HCT116 (cell line): ENCODE results near the gene CREBRF. TPM values are rescaled to one million over a fixed set of nuclear protein-coding genes. Genes with fewer than 3 reads are reported as not detected.

Experiments
- ATAC-seq: fragments of 200-7000 bp; cut with Tn5 transposase; 2 replicates; pipeline ENCODE4 v1.9.1; 2020; ENCODE audit warnings: mild to moderate bottlenecking, moderate library complexity
- BruUV-seq: library from RNA; stranded (reverse); fragments of 400-500 nt; replicated peaks from 2 replicates; lab custom pipeline; 2021; lab: Mats Ljungman, UMichigan
- CTCF ChIA-PET: fragments of 300-600 bp; sonication (Branson Sonifier 250); formaldehyde crosslinking; loops from one replicate; lab custom pipeline; 2021; ENCODE audit warnings: antibody characterized with exemption; lab: Charles Lee
- POLR2A ChIA-PET: fragments of 300-600, 350-600 bp; sonication (Branson Sonifier 250); formaldehyde crosslinking; loops from one replicate; lab custom pipeline; 2021; ENCODE audit warnings: antibody characterized with exemption; lab: Charles Lee
- RAD21 ChIA-PET, 2 experiments: fragments of 300-600 bp; sonication (Branson Sonifier 250); formaldehyde crosslinking; loops; one replicate each; lab custom pipeline; 2023; ENCODE audit warnings: low total read pairs in 2 of 2; ENCODE audit not compliant: uncharacterized antibody in 2 of 2, unreplicated experiment in 2 of 2, low non-redundant PET in 1 of 2; lab: Charles Lee
- DNase-seq: peaks from one replicate; pipeline ENCODE4 v3.0.0-alpha.2; 2010; ENCODE audit warnings: low read depth, low spot score
- H2AFZ ChIP-seq: fragments of 200-600 bp; shearing (Covaris generic), sonication (generic); 2 replicates; pipeline ENCODE4 v1.6.1; 2017; ENCODE audit warnings: low read depth, mixed run types, mixed read lengths, antibody characterized with exemption, low read length; ENCODE audit not compliant: poor library complexity, severe bottlenecking
- H3K27ac ChIP-seq: 2 replicates; pipeline ENCODE4 v1.5.1; 2012; ENCODE audit warnings: low read depth, low read length
- H3K27me3 ChIP-seq: fragments of 200-600 bp; sonication (generic); 2 replicates; pipeline ENCODE4 v1.6.1; 2016; ENCODE audit warnings: mixed run types, low read length, mixed read lengths; ENCODE audit not compliant: insufficient read depth
- H3K36me3 ChIP-seq, 2 experiments: fragments of 200-500 bp in 1 of 2; fragments of 200-600 bp in 1 of 2; sonication (Bioruptor generic) in 1 of 2; sonication (generic) in 1 of 2; 2 replicates each; pipeline versions ENCODE4 v1.5.1 to v1.6.1; 2014 to 2016; ENCODE audit warnings: low read length in 2 of 2, inconsistent platforms in 1 of 2, mixed read lengths in 1 of 2, mixed run types in 1 of 2; ENCODE audit not compliant: insufficient read depth in 2 of 2, control insufficient read depth in 1 of 2
- H3K4me1 ChIP-seq, 2 experiments: fragments of 200-600 bp in 1 of 2; sonication (generic) in 1 of 2; 2 replicates each; pipeline versions ENCODE4 v1.5.1 to v1.6.1; 2012 to 2017; ENCODE audit warnings: low read length in 2 of 2, inconsistent platforms in 1 of 2, mild to moderate bottlenecking in 1 of 2, mixed read lengths in 1 of 2, mixed run types in 1 of 2, moderate library complexity in 1 of 2; ENCODE audit not compliant: insufficient read depth in 2 of 2, control insufficient read depth in 1 of 2
- H3K4me2 ChIP-seq: fragments of 200-600 bp; sonication (generic); 2 replicates; pipeline ENCODE4 v1.6.1; 2017; ENCODE audit warnings: mixed run types, low read length, mixed read lengths
- H3K4me3 ChIP-seq, 2 experiments: fragments of 200-600 bp in 1 of 2; sonication (generic) in 1 of 2; replicated peaks in 1 of 2; 2 replicates each; pipeline ENCODE4 v1.5.1; 2011 to 2016; ENCODE audit warnings: low read length in 2 of 2, control low read depth in 1 of 2, low read depth in 1 of 2, mild to moderate bottlenecking in 1 of 2, mixed read lengths in 1 of 2, mixed run types in 1 of 2
- H3K79me2 ChIP-seq: fragments of 200-600 bp; sonication (generic); 2 replicates; pipeline ENCODE4 v1.6.1; 2017; ENCODE audit warnings: mild to moderate bottlenecking, mixed run types, low read length, moderate library complexity, mixed read lengths; ENCODE audit not compliant: insufficient read depth
- H3K9ac ChIP-seq: fragments of 200-600 bp; sonication (generic); 2 replicates; pipeline ENCODE4 v1.6.1; 2016; ENCODE audit warnings: low read length, mixed read lengths
- H3K9me2 ChIP-seq: fragments of 200-600 bp; sonication (generic), shearing (Covaris generic); 2 replicates; pipeline ENCODE4 v1.6.1; 2017; ENCODE audit warnings: mixed run types, mild to moderate bottlenecking, moderate library complexity; ENCODE audit not compliant: insufficient read depth
- H3K9me3 ChIP-seq, 2 experiments: fragments of 200-500 bp in 1 of 2; fragments of 200-600 bp in 1 of 2; sonication (Bioruptor generic) in 1 of 2; sonication (generic) in 1 of 2; 2 replicates each; pipeline ENCODE4 v1.6.1; 2014 to 2017; ENCODE audit warnings: low read length in 2 of 2, mixed read lengths in 2 of 2, inconsistent platforms in 1 of 2, low read depth in 1 of 2, mild to moderate bottlenecking in 1 of 2, mixed run types in 1 of 2, moderate library complexity in 1 of 2; ENCODE audit not compliant: control insufficient read depth in 1 of 2, insufficient read depth in 1 of 2
- H4K20me1 ChIP-seq: fragments of 200-600 bp; sonication (generic), shearing (Covaris generic); 2 replicates; pipeline ENCODE4 v1.6.1; 2017; ENCODE audit warnings: mixed run types, mild to moderate bottlenecking, moderate library complexity; ENCODE audit not compliant: insufficient read depth
- CBX3 ChIP-seq: IDR thresholded peaks from 2 replicates; pipeline ENCODE4 v1.6.1; 2012; ENCODE audit warnings: low read depth
- CEBPB ChIP-seq: IDR thresholded peaks from 2 replicates; pipeline ENCODE4 v1.6.1; 2012; ENCODE audit warnings: low read depth
- EGR1 ChIP-seq: IDR thresholded peaks from 2 replicates; pipeline ENCODE4 v1.6.1; 2012; ENCODE audit warnings: low read depth
- ELF1 ChIP-seq: IDR thresholded peaks from 2 replicates; pipeline ENCODE4 v1.6.1; 2012; ENCODE audit warnings: low read depth, borderline replicate concordance
- EZH2 ChIP-seq: fragments of 200-600 bp; sonication (generic); IDR thresholded peaks from 2 replicates; pipeline ENCODE4 v1.6.1; 2017; ENCODE audit warnings: antibody characterized with exemption, mixed run types
- FOSL1 ChIP-seq: IDR thresholded peaks from 2 replicates; pipeline ENCODE4 v1.6.1; 2012; ENCODE audit warnings: low read depth
- JUND ChIP-seq: IDR thresholded peaks from 2 replicates; pipeline ENCODE4 v1.6.1; 2012
- POLR2AphosphoS5 ChIP-seq: IDR thresholded peaks from 2 replicates; pipeline ENCODE4 v1.6.1; 2011; ENCODE audit warnings: mild to moderate bottlenecking, low read depth, low read length, moderate library complexity
- TCF7L2 ChIP-seq: IDR thresholded peaks from 2 replicates; pipeline ENCODE4 v1.7.0; 2011; ENCODE audit warnings: borderline replicate concordance, inconsistent platforms; ENCODE audit not compliant: insufficient read depth, insufficient read length; ENCODE audit errors: extremely low read depth
- YY1 ChIP-seq: IDR thresholded peaks from 2 replicates; pipeline ENCODE4 v1.6.1; 2011; ENCODE audit warnings: low read length, low read depth, moderate library complexity, mild to moderate bottlenecking; ENCODE audit not compliant: insufficient replicate concordance; ENCODE audit errors: extremely low read depth
- ZFX ChIP-seq: fragments of 450-650 bp; IDR thresholded peaks from 2 replicates; pipeline ENCODE4 v1.6.1; 2017
- ZNF274 ChIP-seq: fragments of 200-500 bp; sonication (Bioruptor generic); IDR thresholded peaks from 2 replicates; pipeline ENCODE4 v1.6.1; 2014; ENCODE audit warnings: mild to moderate bottlenecking, low read depth, low read length, inconsistent platforms
- intact Hi-C: fragments of 100-400 bp; cut with micrococcal nuclease; formaldehyde crosslinking; loops from 2 replicates; pipeline ENCODE4 v1.10.0; 2022
- total RNA-seq: library from RNA; stranded (reverse); gene quantifications from one replicate; pipeline ENCODE4 v1.2.1, GENCODE V29; 2021; ENCODE audit not compliant: unreplicated experiment
- TF ChIP-seq, protein P1 (sequence below): IDR thresholded peaks from 2 replicates; pipeline ENCODE4 v1.6.1; 2012
- TF ChIP-seq, protein P2 (sequence below): IDR thresholded peaks from 2 replicates; pipeline ENCODE4 v1.6.1; 2012; ENCODE audit warnings: low read depth
- TF ChIP-seq, protein P3 (sequence below): IDR thresholded peaks from 2 replicates; pipeline ENCODE4 v1.6.1; 2012
- TF ChIP-seq, protein P4 (sequence below), 3 experiments: fragments of 200-600 bp in 1 of 3; sonication (generic) in 1 of 3; IDR thresholded peaks in 2 of 3; conservative IDR thresholded peaks in 1 of 3; 2 replicates each; pipeline ENCODE4 v1.5.1; 2012 to 2017; ENCODE audit warnings: low read depth in 2 of 3, low read length in 2 of 3, antibody characterized with exemption in 1 of 3, borderline replicate concordance in 1 of 3, control low read depth in 1 of 3, mild to moderate bottlenecking in 1 of 3, mixed read lengths in 1 of 3, mixed run types in 1 of 3, moderate library complexity in 1 of 3; ENCODE audit not compliant: insufficient read depth in 1 of 3
- TF ChIP-seq, protein P5 (sequence below): IDR thresholded peaks from 2 replicates; pipeline ENCODE4 v1.6.1; 2011; ENCODE audit warnings: mild to moderate bottlenecking, low read length, moderate library complexity; ENCODE audit not compliant: insufficient replicate concordance; ENCODE audit errors: extremely low read depth

CREBRF gene
- total RNA-seq, 1 experiment from 2014 or later: 7.7 TPM

DNA sequence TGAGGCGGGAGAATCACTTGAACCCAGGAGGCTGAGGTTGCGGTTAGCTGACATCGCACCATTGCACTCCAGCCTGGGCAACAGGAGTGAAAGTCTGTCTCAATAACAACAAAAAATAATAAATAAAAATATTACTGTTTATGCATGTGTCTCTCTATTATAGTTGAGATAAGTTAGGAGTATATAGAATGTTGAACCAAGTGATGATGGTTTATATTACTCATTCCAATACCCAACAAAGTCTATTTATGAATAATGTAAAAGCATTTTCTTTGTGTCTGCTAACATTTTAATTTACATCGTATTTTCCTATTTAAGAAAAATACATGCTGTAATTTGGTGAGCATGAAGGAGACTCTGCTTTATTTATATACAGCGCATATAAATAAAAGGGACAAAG lies 35.8 kb downstream of the CREBRF start:
- Histone ChIP-seq H3K9ac (no peak overlapping the region), H3K79me2 (no peaks in the 10 kb centered on the region), H2AFZ (no peak overlapping the region), H3K4me1 (peaks cover 10 to 21% of the 10 kb centered on the region in 2 experiments; a peak in 3 of 4 replicates), H3K36me3 (no peaks in the 10 kb centered on the region), H3K9me2 (no peaks in the 10 kb centered on the region), H3K4me2 (no peak overlapping the region), H3K4me3 (no peak overlapping the region), H3K27ac (no peak overlapping the region), H3K27me3 (no peaks in the 10 kb centered on the region), H3K9me3 (no peaks in the 10 kb centered on the region), H4K20me1 (no peaks in the 10 kb centered on the region)
- ChIA-PET CTCF (no interaction called here), POLR2A (no interaction called here), RAD21 (no interaction called here)
- DNase-seq: no peak
- no peak for ATAC-seq
- intact Hi-C loops: no loop called here
- BruUV-seq: no TSS peak
- no peak for TF ChIP-seq CBX3
- no peak for TF ChIP-seq YY1
- TF ChIP-seq, protein P1, sequence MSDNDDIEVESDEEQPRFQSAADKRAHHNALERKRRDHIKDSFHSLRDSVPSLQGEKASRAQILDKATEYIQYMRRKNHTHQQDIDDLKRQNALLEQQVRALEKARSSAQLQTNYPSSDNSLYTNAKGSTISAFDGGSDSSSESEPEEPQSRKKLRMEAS: no peak
- TF ChIP-seq POLR2AphosphoS5: no peak
- no peak for TF ChIP-seq ZNF274
- TF ChIP-seq, protein P2, sequence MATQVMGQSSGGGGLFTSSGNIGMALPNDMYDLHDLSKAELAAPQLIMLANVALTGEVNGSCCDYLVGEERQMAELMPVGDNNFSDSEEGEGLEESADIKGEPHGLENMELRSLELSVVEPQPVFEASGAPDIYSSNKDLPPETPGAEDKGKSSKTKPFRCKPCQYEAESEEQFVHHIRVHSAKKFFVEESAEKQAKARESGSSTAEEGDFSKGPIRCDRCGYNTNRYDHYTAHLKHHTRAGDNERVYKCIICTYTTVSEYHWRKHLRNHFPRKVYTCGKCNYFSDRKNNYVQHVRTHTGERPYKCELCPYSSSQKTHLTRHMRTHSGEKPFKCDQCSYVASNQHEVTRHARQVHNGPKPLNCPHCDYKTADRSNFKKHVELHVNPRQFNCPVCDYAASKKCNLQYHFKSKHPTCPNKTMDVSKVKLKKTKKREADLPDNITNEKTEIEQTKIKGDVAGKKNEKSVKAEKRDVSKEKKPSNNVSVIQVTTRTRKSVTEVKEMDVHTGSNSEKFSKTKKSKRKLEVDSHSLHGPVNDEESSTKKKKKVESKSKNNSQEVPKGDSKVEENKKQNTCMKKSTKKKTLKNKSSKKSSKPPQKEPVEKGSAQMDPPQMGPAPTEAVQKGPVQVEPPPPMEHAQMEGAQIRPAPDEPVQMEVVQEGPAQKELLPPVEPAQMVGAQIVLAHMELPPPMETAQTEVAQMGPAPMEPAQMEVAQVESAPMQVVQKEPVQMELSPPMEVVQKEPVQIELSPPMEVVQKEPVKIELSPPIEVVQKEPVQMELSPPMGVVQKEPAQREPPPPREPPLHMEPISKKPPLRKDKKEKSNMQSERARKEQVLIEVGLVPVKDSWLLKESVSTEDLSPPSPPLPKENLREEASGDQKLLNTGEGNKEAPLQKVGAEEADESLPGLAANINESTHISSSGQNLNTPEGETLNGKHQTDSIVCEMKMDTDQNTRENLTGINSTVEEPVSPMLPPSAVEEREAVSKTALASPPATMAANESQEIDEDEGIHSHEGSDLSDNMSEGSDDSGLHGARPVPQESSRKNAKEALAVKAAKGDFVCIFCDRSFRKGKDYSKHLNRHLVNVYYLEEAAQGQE: no peak
- TF ChIP-seq, protein P3, sequence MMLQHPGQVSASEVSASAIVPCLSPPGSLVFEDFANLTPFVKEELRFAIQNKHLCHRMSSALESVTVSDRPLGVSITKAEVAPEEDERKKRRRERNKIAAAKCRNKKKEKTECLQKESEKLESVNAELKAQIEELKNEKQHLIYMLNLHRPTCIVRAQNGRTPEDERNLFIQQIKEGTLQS: no peak
- TF ChIP-seq FOSL1: no peak
- TF ChIP-seq EZH2: no peak
- no peak for TF ChIP-seq ELF1
- no peak for TF ChIP-seq ZFX
- TF ChIP-seq, protein P4, sequence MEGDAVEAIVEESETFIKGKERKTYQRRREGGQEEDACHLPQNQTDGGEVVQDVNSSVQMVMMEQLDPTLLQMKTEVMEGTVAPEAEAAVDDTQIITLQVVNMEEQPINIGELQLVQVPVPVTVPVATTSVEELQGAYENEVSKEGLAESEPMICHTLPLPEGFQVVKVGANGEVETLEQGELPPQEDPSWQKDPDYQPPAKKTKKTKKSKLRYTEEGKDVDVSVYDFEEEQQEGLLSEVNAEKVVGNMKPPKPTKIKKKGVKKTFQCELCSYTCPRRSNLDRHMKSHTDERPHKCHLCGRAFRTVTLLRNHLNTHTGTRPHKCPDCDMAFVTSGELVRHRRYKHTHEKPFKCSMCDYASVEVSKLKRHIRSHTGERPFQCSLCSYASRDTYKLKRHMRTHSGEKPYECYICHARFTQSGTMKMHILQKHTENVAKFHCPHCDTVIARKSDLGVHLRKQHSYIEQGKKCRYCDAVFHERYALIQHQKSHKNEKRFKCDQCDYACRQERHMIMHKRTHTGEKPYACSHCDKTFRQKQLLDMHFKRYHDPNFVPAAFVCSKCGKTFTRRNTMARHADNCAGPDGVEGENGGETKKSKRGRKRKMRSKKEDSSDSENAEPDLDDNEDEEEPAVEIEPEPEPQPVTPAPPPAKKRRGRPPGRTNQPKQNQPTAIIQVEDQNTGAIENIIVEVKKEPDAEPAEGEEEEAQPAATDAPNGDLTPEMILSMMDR (IDR thresholded peaks at IDR 0.05 in 2 of 3, conservative IDR thresholded peaks at IDR 0.05 in 1 of 3; ENCODE audit: borderline replicate concordance in 1 of 3, insufficient read depth in 1 of 3, low read depth in 2 of 3, low read length in 2 of 3): no peak
- TF ChIP-seq JUND: no peak
- no peak for TF ChIP-seq CEBPB
- TF ChIP-seq TCF7L2: no peak
- no peak for TF ChIP-seq EGR1
- TF ChIP-seq, protein P5, sequence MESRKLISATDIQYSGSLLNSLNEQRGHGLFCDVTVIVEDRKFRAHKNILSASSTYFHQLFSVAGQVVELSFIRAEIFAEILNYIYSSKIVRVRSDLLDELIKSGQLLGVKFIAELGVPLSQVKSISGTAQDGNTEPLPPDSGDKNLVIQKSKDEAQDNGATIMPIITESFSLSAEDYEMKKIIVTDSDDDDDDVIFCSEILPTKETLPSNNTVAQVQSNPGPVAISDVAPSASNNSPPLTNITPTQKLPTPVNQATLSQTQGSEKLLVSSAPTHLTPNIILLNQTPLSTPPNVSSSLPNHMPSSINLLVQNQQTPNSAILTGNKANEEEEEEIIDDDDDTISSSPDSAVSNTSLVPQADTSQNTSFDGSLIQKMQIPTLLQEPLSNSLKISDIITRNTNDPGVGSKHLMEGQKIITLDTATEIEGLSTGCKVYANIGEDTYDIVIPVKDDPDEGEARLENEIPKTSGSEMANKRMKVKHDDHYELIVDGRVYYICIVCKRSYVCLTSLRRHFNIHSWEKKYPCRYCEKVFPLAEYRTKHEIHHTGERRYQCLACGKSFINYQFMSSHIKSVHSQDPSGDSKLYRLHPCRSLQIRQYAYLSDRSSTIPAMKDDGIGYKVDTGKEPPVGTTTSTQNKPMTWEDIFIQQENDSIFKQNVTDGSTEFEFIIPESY: no peak
